Esophagus squamous epithelium (tissue), 4 donors: ENCODE measurements around the gene NUDCD3.

Source experiments
- POLR2A ChIP-seq, 4 donors: fragments of 450-650 bp; IDR thresholded peaks; one replicate each; pipeline ENCODE4 v1.6.1; 2017; ENCODE audit warnings: antibody characterized with exemption in 4 of 4, mild to moderate bottlenecking in 4 of 4, moderate library complexity in 3 of 4
- TF ChIP-seq, protein P1 (sequence below), 6 experiments: fragments of 450-650 bp in 4 of 6; fragments of 200-600 bp in 2 of 6; sonication (generic) in 2 of 6; IDR thresholded peaks; one replicate each; pipeline ENCODE4 v1.5.1; 2016 to 2019; ENCODE audit warnings: antibody characterized with exemption in 6 of 6, mild to moderate bottlenecking in 4 of 6, moderate library complexity in 4 of 6

DNA sequence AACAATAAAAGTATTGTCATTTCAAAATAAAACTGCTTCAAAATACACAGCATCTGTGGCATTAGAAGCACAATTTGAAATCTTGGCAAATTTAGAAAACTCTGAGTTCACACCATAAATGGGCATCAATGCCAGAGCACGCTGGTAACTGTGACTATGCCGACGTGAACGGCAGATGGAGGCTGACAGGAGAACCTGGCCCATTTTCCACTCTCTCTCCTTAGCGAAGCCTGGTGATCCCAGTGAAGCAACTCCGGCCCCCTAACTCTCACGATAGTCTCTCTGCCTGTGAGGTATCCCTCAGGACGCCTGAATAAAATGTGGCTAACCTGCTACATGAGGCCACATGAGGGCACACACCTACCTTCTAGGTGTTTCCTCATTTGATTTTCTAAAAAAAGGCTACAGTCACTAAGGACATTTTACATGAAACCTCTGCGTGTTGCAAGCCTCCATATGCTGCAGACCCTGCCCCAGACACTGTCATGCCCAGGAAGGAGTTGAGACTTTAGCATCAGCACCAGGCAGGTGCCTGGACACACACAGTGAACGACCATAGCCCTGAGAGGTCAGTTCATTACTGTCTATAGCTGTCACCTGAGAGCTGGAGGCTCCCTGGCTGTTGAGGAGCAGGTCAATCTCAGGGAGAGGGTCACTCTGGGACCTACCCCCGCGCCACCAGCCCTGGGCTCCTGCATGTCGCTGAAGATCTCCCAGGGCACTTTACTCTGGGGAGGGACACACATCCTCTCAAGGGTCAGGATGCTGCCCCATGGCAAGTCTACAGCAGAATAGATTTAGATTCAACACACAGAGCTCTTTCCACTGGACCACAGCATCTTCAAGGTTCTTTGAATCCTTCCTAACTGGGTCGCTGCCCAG lies 102.1 kb downstream of the NUDCD3 start:
- TF ChIP-seq, protein P1, sequence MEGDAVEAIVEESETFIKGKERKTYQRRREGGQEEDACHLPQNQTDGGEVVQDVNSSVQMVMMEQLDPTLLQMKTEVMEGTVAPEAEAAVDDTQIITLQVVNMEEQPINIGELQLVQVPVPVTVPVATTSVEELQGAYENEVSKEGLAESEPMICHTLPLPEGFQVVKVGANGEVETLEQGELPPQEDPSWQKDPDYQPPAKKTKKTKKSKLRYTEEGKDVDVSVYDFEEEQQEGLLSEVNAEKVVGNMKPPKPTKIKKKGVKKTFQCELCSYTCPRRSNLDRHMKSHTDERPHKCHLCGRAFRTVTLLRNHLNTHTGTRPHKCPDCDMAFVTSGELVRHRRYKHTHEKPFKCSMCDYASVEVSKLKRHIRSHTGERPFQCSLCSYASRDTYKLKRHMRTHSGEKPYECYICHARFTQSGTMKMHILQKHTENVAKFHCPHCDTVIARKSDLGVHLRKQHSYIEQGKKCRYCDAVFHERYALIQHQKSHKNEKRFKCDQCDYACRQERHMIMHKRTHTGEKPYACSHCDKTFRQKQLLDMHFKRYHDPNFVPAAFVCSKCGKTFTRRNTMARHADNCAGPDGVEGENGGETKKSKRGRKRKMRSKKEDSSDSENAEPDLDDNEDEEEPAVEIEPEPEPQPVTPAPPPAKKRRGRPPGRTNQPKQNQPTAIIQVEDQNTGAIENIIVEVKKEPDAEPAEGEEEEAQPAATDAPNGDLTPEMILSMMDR (IDR thresholded peaks at IDR 0.05), result no peak
- TF ChIP-seq POLR2A (IDR thresholded peaks at IDR 0.05), result no peak
